ENCODE results near the gene GPR107.

- TF ChIP-seq EZH2 (IDR thresholded peaks at IDR 0.05; ENCODE audit: insufficient read depth, low read length) (no peak), CTCF (IDR thresholded peaks at IDR 0.05; ENCODE audit: insufficient read depth, low read depth, low read length) (no peak)
These were observed 68.8 kb downstream of the GPR107 start for GRCh38 chr9:130122456-130122855.

Measured in astrocyte (in vitro differentiated cells and primary cell).